Activated naive CD8-positive, alpha-beta T cell (primary cell): ENCODE measurements around the gene RUNDC3A.
A peak's percentile ranks its signal among the peaks of the same experiment; 100 is the strongest.

Source experiments
- H3K27ac Mint-ChIP-seq: one replicate; pipeline ENCODE4 v1.8.0; 2021; ENCODE audit warnings: mixed read lengths
- H3K27me3 Mint-ChIP-seq: one replicate; pipeline ENCODE4 v1.8.0; 2021; ENCODE audit warnings: mixed read lengths
- H3K36me3 Mint-ChIP-seq: one replicate; pipeline ENCODE4 v1.8.0; 2021; ENCODE audit warnings: mixed read lengths
- H3K4me1 Mint-ChIP-seq: one replicate; pipeline ENCODE4 v1.8.0; 2021; ENCODE audit warnings: low read depth, mixed read lengths
- H3K4me3 Mint-ChIP-seq: one replicate; pipeline ENCODE4 v1.8.0; 2021; ENCODE audit warnings: mild to moderate bottlenecking, mixed read lengths
- H3K9me3 Mint-ChIP-seq: one replicate; pipeline ENCODE4 v1.8.0; 2021; ENCODE audit warnings: low read depth, mixed read lengths

The RUNDC3A gene

GRCh38 chr17:44277976-44278375 lies 30.4 kb upstream of the RUNDC3A start:
- peaks cover 4% of the 10 kb centered on the region for H3K4me1 Mint-ChIP-seq
- no peaks in the 10 kb centered on the region for H3K36me3 Mint-ChIP-seq
- H3K9me3 Mint-ChIP-seq = no peaks in the 10 kb centered on the region
- no peak overlapping the region for H3K4me3 Mint-ChIP-seq
- H3K27ac Mint-ChIP-seq = no peak overlapping the region
- no peaks in the 10 kb centered on the region for H3K27me3 Mint-ChIP-seq

GRCh38 chr17:44279346-44279665 lies 29.1 kb upstream of the RUNDC3A start:
- no peak overlapping the region for H3K27ac Mint-ChIP-seq
- no peak overlapping the region for H3K4me3 Mint-ChIP-seq
- peaks cover 4% of the 10 kb centered on the region for H3K4me1 Mint-ChIP-seq
- no peaks in the 10 kb centered on the region for H3K27me3 Mint-ChIP-seq
- no peaks in the 10 kb centered on the region for H3K36me3 Mint-ChIP-seq
- H3K9me3 Mint-ChIP-seq = no peaks in the 10 kb centered on the region

GRCh38 chr17:44279666-44280391 lies 28.6 kb upstream of the RUNDC3A start:
- Mint-ChIP-seq H3K9me3 (no peaks in the 10 kb centered on the region), H3K27ac (no peak overlapping the region), H3K27me3 (no peaks in the 10 kb centered on the region), H3K36me3 (no peaks in the 10 kb centered on the region), H3K4me1 (peaks cover 4% of the 10 kb centered on the region), H3K4me3 (no peak overlapping the region)

- Mint-ChIP-seq H3K27me3 (no peaks in the 10 kb centered on the region), H3K9me3 (no peaks in the 10 kb centered on the region), H3K4me1 (peaks cover 4% of the 10 kb centered on the region), H3K27ac (no peak overlapping the region), H3K36me3 (no peaks in the 10 kb centered on the region), H3K4me3 (no peak overlapping the region)
Observed at GRCh38 chr17:44280392-44280937, 27.9 kb upstream of the RUNDC3A start.

GRCh38 chr17:44281570-44281969 lies 26.8 kb upstream of the RUNDC3A start:
- Mint-ChIP-seq H3K36me3 (no peaks in the 10 kb centered on the region), H3K9me3 (no peaks in the 10 kb centered on the region), H3K27ac (no peak overlapping the region), H3K4me1 (peaks cover 4% of the 10 kb centered on the region), H3K27me3 (no peaks in the 10 kb centered on the region), H3K4me3 (no peak overlapping the region)

GRCh38 chr17:44282264-44282663 lies 26.1 kb upstream of the RUNDC3A start:
- no peak overlapping the region for H3K27ac Mint-ChIP-seq
- peaks cover 4% of the 10 kb centered on the region for H3K4me1 Mint-ChIP-seq
- H3K36me3 Mint-ChIP-seq = no peaks in the 10 kb centered on the region
- no peaks in the 10 kb centered on the region for H3K9me3 Mint-ChIP-seq
- H3K27me3 Mint-ChIP-seq = no peaks in the 10 kb centered on the region
- H3K4me3 Mint-ChIP-seq = no peak overlapping the region

- Mint-ChIP-seq H3K4me3 (no peak overlapping the region), H3K9me3 (no peaks in the 10 kb centered on the region), H3K36me3 (no peaks in the 10 kb centered on the region), H3K4me1 (peaks cover 4% of the 10 kb centered on the region), H3K27me3 (no peaks in the 10 kb centered on the region), H3K27ac (no peak overlapping the region)
Observed at GRCh38 chr17:44283344-44284023, 24.9 kb upstream of the RUNDC3A start.

- no peak overlapping the region for H3K4me3 Mint-ChIP-seq
- peaks cover 4% of the 10 kb centered on the region for H3K4me1 Mint-ChIP-seq
- no peaks in the 10 kb centered on the region for H3K27me3 Mint-ChIP-seq
- no peak overlapping the region for H3K27ac Mint-ChIP-seq
- H3K9me3 Mint-ChIP-seq = no peaks in the 10 kb centered on the region
- no peaks in the 10 kb centered on the region for H3K36me3 Mint-ChIP-seq
Observed at GRCh38 chr17:44284024-44284400, 24.4 kb upstream of the RUNDC3A start.

- Mint-ChIP-seq H3K27me3 (no peaks in the 10 kb centered on the region), H3K9me3 (no peaks in the 10 kb centered on the region), H3K4me3 (no peak overlapping the region), H3K4me1 (no peaks in the 10 kb centered on the region), H3K36me3 (no peaks in the 10 kb centered on the region), H3K27ac (no peak overlapping the region)
Observed at GRCh38 chr17:44287651-44288050, 20.8 kb upstream of the RUNDC3A start.

- Mint-ChIP-seq H3K27me3 (peaks cover 3% of the 10 kb centered on the region), H3K4me3 (no peak overlapping the region), H3K9me3 (no peaks in the 10 kb centered on the region), H3K4me1 (no peaks in the 10 kb centered on the region), H3K36me3 (no peaks in the 10 kb centered on the region), H3K27ac (no peak overlapping the region)
Observed at GRCh38 chr17:44293509-44294226, 14.7 kb upstream of the RUNDC3A start.

- no peak overlapping the region for H3K4me3 Mint-ChIP-seq
- H3K4me1 Mint-ChIP-seq = no peaks in the 10 kb centered on the region
- no peaks in the 10 kb centered on the region for H3K9me3 Mint-ChIP-seq
- H3K36me3 Mint-ChIP-seq = no peaks in the 10 kb centered on the region
- H3K27me3 Mint-ChIP-seq = peaks cover 6% of the 10 kb centered on the region
- peak overlapping the region; percentile 7 for H3K27ac Mint-ChIP-seq
Observed at GRCh38 chr17:44297975-44298374, 10.4 kb upstream of the RUNDC3A start.

GRCh38 chr17:44304651-44305050 lies 3.8 kb upstream of the RUNDC3A start:
- Mint-ChIP-seq H3K4me3 (no peak overlapping the region), H3K9me3 (no peaks in the 10 kb centered on the region), H3K4me1 (peaks cover 10% of the 10 kb centered on the region), H3K27me3 (peaks cover 14% of the 10 kb centered on the region), H3K27ac (no peak overlapping the region), H3K36me3 (no peaks in the 10 kb centered on the region)

GRCh38 chr17:44307387-44308186 lies 814 bp upstream of the RUNDC3A start:
- no peak overlapping the region for H3K27ac Mint-ChIP-seq
- no peaks in the 10 kb centered on the region for H3K9me3 Mint-ChIP-seq
- H3K27me3 Mint-ChIP-seq = peaks cover 12% of the 10 kb centered on the region
- H3K4me1 Mint-ChIP-seq = peaks cover 14% of the 10 kb centered on the region
- H3K4me3 Mint-ChIP-seq = peak overlapping the region; percentile 56
- no peaks in the 10 kb centered on the region for H3K36me3 Mint-ChIP-seq

GRCh38 chr17:44308865-44309264 lies 464 bp downstream of the RUNDC3A start:
- no peak overlapping the region for H3K27ac Mint-ChIP-seq
- H3K27me3 Mint-ChIP-seq = peaks cover 11% of the 10 kb centered on the region

More at GRCh38 chr17:44308865-44309264, 464 bp downstream of the RUNDC3A start:
- Mint-ChIP-seq H3K36me3 (peaks cover under 1% of the 10 kb centered on the region), H3K9me3 (no peaks in the 10 kb centered on the region), H3K4me1 (peaks cover 14% of the 10 kb centered on the region), H3K4me3 (peak overlapping the region; percentile 52)
